Endothelial cell of umbilical vein (primary cell): ENCODE measurements around the gene SIPA1L3. TPM values are rescaled to one million over a fixed set of nuclear protein-coding genes. Genes with fewer than 3 reads are reported as not detected.

Experiments used
- BruUV-seq: library from RNA; stranded (reverse); fragments of 400-500 nt; replicated peaks from 2 replicates; lab custom pipeline; 2021; lab: Mats Ljungman, UMichigan
- CTCF ChIA-PET: fragments of 300-600, 350-600 bp; sonication (Branson Sonifier 250); formaldehyde crosslinking; loops from one replicate; lab custom pipeline; 2021; ENCODE audit warnings: antibody characterized with exemption, inconsistent platforms; lab: Charles Lee
- POLR2A ChIA-PET: fragments of 300-600, 350-600 bp; sonication (Branson Sonifier 250); formaldehyde crosslinking; loops from one replicate; lab custom pipeline; 2021; ENCODE audit warnings: antibody characterized with exemption, inconsistent platforms; lab: Charles Lee
- DNase-seq: peaks from one replicate; pipeline ENCODE4 v3.0.0-alpha.2; 2011; ENCODE audit warnings: low read depth, low spot score
- FAIRE-seq: peaks from 2 replicates; lab custom pipeline; 2011; peaks lifted over from hg19 to GRCh38; lab: Jason Lieb, UNC
- H2AFZ ChIP-seq: 2 replicates; pipeline ENCODE4 v1.6.0; 2012; ENCODE audit warnings: low read depth, low read length, control low read depth, inconsistent platforms
- H3K27ac ChIP-seq: 2 replicates; pipeline ENCODE4 v1.5.1; 2011; ENCODE audit warnings: low read depth, mild to moderate bottlenecking, control low read depth, low read length, moderate library complexity; ENCODE audit not compliant: insufficient read depth
- H3K27me3 ChIP-seq, 2 experiments: 2 replicates each; pipeline versions ENCODE4 v1.6.0 to v1.6.1; 2011; ENCODE audit warnings: low read length in 2 of 2, mixed read lengths in 1 of 2; ENCODE audit not compliant: control insufficient read depth in 2 of 2, insufficient read depth in 2 of 2
- H3K36me3 ChIP-seq, 2 experiments: 2 replicates in 1 of 2; 3 replicates in 1 of 2; pipeline ENCODE4 v1.5.1; 2011; ENCODE audit warnings: low read length in 2 of 2, mild to moderate bottlenecking in 1 of 2, moderate library complexity in 1 of 2; ENCODE audit not compliant: control insufficient read depth in 2 of 2, insufficient read depth in 2 of 2; ENCODE audit errors: extremely low read depth in 1 of 2
- H3K4me1 ChIP-seq: 3 replicates; pipeline ENCODE4 v1.5.1; 2011; ENCODE audit warnings: mild to moderate bottlenecking, low read length; ENCODE audit not compliant: control insufficient read depth, insufficient read depth; ENCODE audit errors: extremely low read depth
- H3K4me2 ChIP-seq: 2 replicates; pipeline ENCODE4 v1.6.1; 2011; ENCODE audit warnings: low read length, control low read depth, mixed read lengths; ENCODE audit not compliant: insufficient read depth
- H3K4me3 ChIP-seq, 3 experiments: fragments of 200-600 bp in 1 of 3; sonication (generic), shearing (Covaris generic) in 1 of 3; replicated peaks in 1 of 3; 2 replicates each; pipeline ENCODE4 v1.5.1; 2011 to 2016; ENCODE audit warnings: control low read depth in 3 of 3, low read length in 3 of 3, mild to moderate bottlenecking in 2 of 3, inconsistent platforms in 1 of 3, low read depth in 1 of 3, moderate library complexity in 1 of 3; ENCODE audit not compliant: insufficient read depth in 1 of 3
- H3K79me2 ChIP-seq: 2 replicates; pipeline ENCODE4 v1.6.0; 2012; ENCODE audit warnings: low read length, inconsistent platforms; ENCODE audit not compliant: control insufficient read depth, insufficient read depth
- H3K9ac ChIP-seq: replicated peaks from 2 replicates; pipeline ENCODE3; 2011; ENCODE audit warnings: low read length, control low read depth; ENCODE audit not compliant: insufficient read depth; ENCODE audit errors: extremely low read depth
- H3K9me1 ChIP-seq: replicated peaks from 3 replicates; pipeline ENCODE4 v1.6.0; 2011; ENCODE audit warnings: mild to moderate bottlenecking, low read length; ENCODE audit not compliant: control insufficient read depth, insufficient read depth; ENCODE audit errors: extremely low read depth
- H3K9me3 ChIP-seq: replicated peaks from 2 replicates; pipeline ENCODE4 v1.5.1; 2012; ENCODE audit warnings: low read length, inconsistent platforms; ENCODE audit not compliant: control insufficient read depth, insufficient read depth
- H4K20me1 ChIP-seq: replicated peaks from 2 replicates; pipeline ENCODE3; 2011; ENCODE audit warnings: mild to moderate bottlenecking, low read length; ENCODE audit not compliant: control insufficient read depth, insufficient read depth; ENCODE audit errors: extremely low read depth
- EZH2 ChIP-seq: IDR thresholded peaks from 2 replicates; pipeline ENCODE4 v1.6.1; 2012; ENCODE audit warnings: borderline replicate concordance, low read depth, mild to moderate bottlenecking, moderate library complexity, low read length, inconsistent platforms; ENCODE audit not compliant: severe bottlenecking
- FOS ChIP-seq: IDR thresholded peaks from 2 replicates; pipeline ENCODE4 v1.6.1; 2011; ENCODE audit warnings: mild to moderate bottlenecking, low read length, moderate library complexity, borderline replicate concordance; ENCODE audit not compliant: insufficient read depth
- GATA2 ChIP-seq: IDR thresholded peaks from 2 replicates; pipeline ENCODE4 v1.7.0; 2011; ENCODE audit warnings: low read depth, mild to moderate bottlenecking, moderate library complexity, mixed read lengths, low read length; ENCODE audit not compliant: insufficient read length, insufficient read depth
- JUN ChIP-seq: IDR thresholded peaks from 2 replicates; pipeline ENCODE4 v1.6.1; 2011; ENCODE audit warnings: borderline replicate concordance, low read depth; ENCODE audit not compliant: insufficient read length, insufficient read depth
- MYC ChIP-seq: IDR thresholded peaks from one replicate; pipeline ENCODE4 v1.6.1; 2011; ENCODE audit warnings: mild to moderate bottlenecking, low read depth, low read length
- POLR2A ChIP-seq: IDR thresholded peaks from 2 replicates; pipeline ENCODE4 v1.6.1; 2012; ENCODE audit warnings: low read depth, mild to moderate bottlenecking, control low read depth, low read length
- POLR2AphosphoS5 ChIP-seq: IDR thresholded peaks from 2 replicates; pipeline ENCODE4 v1.6.1; 2012; ENCODE audit warnings: low read depth, mild to moderate bottlenecking, control low read depth, low read length, moderate library complexity; ENCODE audit not compliant: insufficient read depth
- dilution Hi-C: fragments of 300-500 bp; cut with MboI; formaldehyde crosslinking; loops from one replicate; pipeline ENCODE4 v1.15.0; 2019; ENCODE audit warnings: low sequenced_read_pairs; ENCODE audit not compliant: extremely low pct_ligation_motif_present
- intact Hi-C: fragments of 100-400 bp; cut with micrococcal nuclease; formaldehyde crosslinking; loops from one replicate; pipeline ENCODE4 v1.10.0; 2022
- polyA plus RNA-seq, 4 experiments: library from polyadenylated mRNA; depleted of rRNA in 3 of 4; stranded (reverse) in 3 of 4; unstranded in 1 of 4; fragments of >200 nt; gene quantifications; 2 replicates each; pipeline versions ENCODE4 v1.2.1 to v1.2.3, GENCODE V29; 2011 to 2012; ENCODE audit warnings: missing spikeins in 1 of 4
- total RNA-seq: library from RNA; stranded (reverse); gene quantifications from 2 replicates; pipeline ENCODE4 v1.2.3, GENCODE V29; 2021
- TF ChIP-seq, protein P1 (sequence below), 2 donors: IDR thresholded peaks; 1 replicate in 1 of 2; 2 replicates in 1 of 2; pipeline ENCODE4 v1.5.1; 2011; ENCODE audit warnings: low read length in 2 of 2, mild to moderate bottlenecking in 2 of 2, moderate library complexity in 2 of 2, control low read depth in 1 of 2, inconsistent platforms in 1 of 2, low read depth in 1 of 2; ENCODE audit not compliant: insufficient read depth in 1 of 2; ENCODE audit errors: extremely low read depth in 1 of 2
- TF ChIP-seq, protein P2 (sequence below): IDR thresholded peaks from 2 replicates; pipeline ENCODE4 v1.6.1; 2011; ENCODE audit not compliant: insufficient read depth, insufficient read length

SIPA1L3 gene
- total and polyA plus RNA-seq, 2 donors (not counting 3 experiments of a cell fraction or from before 2014, with no cell fraction given) = 14.2 to 47.2 TPM

DNA sequence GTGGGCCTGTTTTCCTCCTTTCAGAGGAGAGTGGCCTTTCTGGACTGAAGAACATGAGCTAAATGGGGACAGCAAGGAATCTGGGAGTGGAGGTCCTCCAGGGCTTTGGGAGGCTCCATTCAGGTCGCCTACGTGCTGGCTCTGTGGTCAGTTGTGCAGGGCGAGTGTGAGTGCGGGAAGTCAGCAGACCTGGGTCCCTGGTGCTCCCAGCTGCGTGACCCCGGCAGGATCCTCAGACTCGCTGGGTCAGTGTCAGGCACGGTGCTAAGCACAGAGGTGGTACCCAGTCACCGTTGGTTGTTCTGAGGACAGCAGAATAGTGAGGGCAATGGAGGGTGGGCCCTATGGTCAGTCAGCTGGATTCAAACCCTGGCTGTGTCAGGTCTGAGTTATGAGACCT, 85.8 kb downstream of the SIPA1L3 start:
- BruUV-seq = no TSS peak
- H3K27ac ChIP-seq = no peak overlapping the region
- FAIRE-seq (no peak), DNase-seq (no peak)
- H2AFZ ChIP-seq = no peak overlapping the region
- no peaks in the 10 kb centered on the region for H3K9me1 ChIP-seq
- ChIA-PET CTCF (interaction anchor here (0.7 to 3.6 kb wide), 4 partner anchors 10 to 675 kb away, joined by 3 to 10 read pairs (median 4); no protein-coding TSS in a partner anchor), POLR2A (no interaction called here)
- no peak for TF ChIP-seq FOS
- no peak for TF ChIP-seq POLR2A
- no peak for TF ChIP-seq GATA2
- TF ChIP-seq JUN = no peak
- no peak for TF ChIP-seq MYC
- no peak for TF ChIP-seq POLR2AphosphoS5
- TF ChIP-seq, protein P1, sequence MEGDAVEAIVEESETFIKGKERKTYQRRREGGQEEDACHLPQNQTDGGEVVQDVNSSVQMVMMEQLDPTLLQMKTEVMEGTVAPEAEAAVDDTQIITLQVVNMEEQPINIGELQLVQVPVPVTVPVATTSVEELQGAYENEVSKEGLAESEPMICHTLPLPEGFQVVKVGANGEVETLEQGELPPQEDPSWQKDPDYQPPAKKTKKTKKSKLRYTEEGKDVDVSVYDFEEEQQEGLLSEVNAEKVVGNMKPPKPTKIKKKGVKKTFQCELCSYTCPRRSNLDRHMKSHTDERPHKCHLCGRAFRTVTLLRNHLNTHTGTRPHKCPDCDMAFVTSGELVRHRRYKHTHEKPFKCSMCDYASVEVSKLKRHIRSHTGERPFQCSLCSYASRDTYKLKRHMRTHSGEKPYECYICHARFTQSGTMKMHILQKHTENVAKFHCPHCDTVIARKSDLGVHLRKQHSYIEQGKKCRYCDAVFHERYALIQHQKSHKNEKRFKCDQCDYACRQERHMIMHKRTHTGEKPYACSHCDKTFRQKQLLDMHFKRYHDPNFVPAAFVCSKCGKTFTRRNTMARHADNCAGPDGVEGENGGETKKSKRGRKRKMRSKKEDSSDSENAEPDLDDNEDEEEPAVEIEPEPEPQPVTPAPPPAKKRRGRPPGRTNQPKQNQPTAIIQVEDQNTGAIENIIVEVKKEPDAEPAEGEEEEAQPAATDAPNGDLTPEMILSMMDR (IDR thresholded peaks at IDR 0.05; ENCODE audit: extremely low read depth in 1 of 2, insufficient read depth in 1 of 2, low read depth in 1 of 2, low read length in 2 of 2) = no peak
- TF ChIP-seq EZH2 = no peak
- TF ChIP-seq, protein P2, sequence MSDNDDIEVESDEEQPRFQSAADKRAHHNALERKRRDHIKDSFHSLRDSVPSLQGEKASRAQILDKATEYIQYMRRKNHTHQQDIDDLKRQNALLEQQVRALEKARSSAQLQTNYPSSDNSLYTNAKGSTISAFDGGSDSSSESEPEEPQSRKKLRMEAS = no peak
- intact Hi-C loops = no loop called here
- H3K79me2 ChIP-seq = peaks cover 29% of the 10 kb centered on the region
- H3K36me3 ChIP-seq = no peaks in the 10 kb centered on the region
- dilution Hi-C loops = no loop called here
- no peak overlapping the region for H3K4me3 ChIP-seq
- no peaks in the 10 kb centered on the region for H3K27me3 ChIP-seq
- H4K20me1 ChIP-seq = no peaks in the 10 kb centered on the region
- H3K4me1 ChIP-seq = peaks cover under 1% of the 10 kb centered on the region
- no peaks in the 10 kb centered on the region for H3K9me3 ChIP-seq
- no peak overlapping the region for H3K4me2 ChIP-seq
- no peak overlapping the region for H3K9ac ChIP-seq
